IPS DF 6.9 (cell line): ENCODE measurements around the gene ETV3.

Experiments
- DNase-seq: peaks from one replicate; pipeline ENCODE4 v3.0.0-alpha.2; 2013; ENCODE audit warnings: low read depth, low spot score
- H3K27ac ChIP-seq: one replicate; pipeline ENCODE4 v1.5.1; 2013; ENCODE audit warnings: low read length, control low read depth
- H3K27me3 ChIP-seq: 2 replicates; pipeline ENCODE4 v1.6.1; 2013; ENCODE audit warnings: mild to moderate bottlenecking, low read length; ENCODE audit not compliant: control insufficient read depth, insufficient read depth
- H3K36me3 ChIP-seq: 2 replicates; pipeline ENCODE4 v1.6.1; 2013; ENCODE audit warnings: low read length; ENCODE audit not compliant: control insufficient read depth, insufficient read depth
- H3K4me1 ChIP-seq: 2 replicates; pipeline ENCODE4 v1.6.1; 2013; ENCODE audit warnings: low read length; ENCODE audit not compliant: control insufficient read depth, insufficient read depth
- H3K4me3 ChIP-seq: 2 replicates; pipeline ENCODE4 v1.5.1; 2013; ENCODE audit warnings: mild to moderate bottlenecking, low read length
- H3K9me3 ChIP-seq: 2 replicates; pipeline ENCODE4 v1.6.1; 2013; ENCODE audit warnings: low read length, inconsistent platforms; ENCODE audit not compliant: control insufficient read depth, insufficient read depth
- WGBS: extraction: QIAGEN DNeasy Blood & Tissue Kit; methylation state at CpG from one replicate; pipeline ENCODE4 v1.1.7; 2013; ENCODE audit warnings: mixed read lengths, missing lambda C conversion rate; ENCODE audit not compliant: insufficient read length, insufficient coverage; 5-methylcytosine and 5-hydroxymethylcytosine counted together

The ETV3 gene

DNA sequence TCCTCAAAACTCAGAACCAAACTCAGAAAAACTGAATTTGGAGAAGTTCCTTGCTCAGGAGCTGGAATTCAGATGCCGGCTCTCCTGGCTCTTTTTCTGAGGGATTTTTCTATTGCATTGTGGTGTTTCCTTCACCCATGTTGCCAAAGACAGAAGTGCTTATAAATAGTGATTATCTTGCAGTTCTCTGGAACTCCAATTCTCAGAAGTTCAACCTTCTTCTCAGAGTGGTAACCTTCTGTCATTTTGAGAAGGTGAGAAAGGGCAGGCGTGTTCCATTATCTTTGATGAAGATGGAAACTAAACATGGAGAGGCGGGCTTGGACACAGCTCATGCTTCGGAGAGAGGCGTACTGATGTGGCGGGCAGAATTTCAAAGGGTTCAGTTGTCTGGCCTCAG, 12.4 kb upstream of the ETV3 start:
- WGBS, result no CpG with 5 or more reads among the region's 6 CpGs
- no peaks in the 10 kb centered on the region for H3K9me3 ChIP-seq
- H3K36me3 ChIP-seq, result no peaks in the 10 kb centered on the region
- H3K27ac ChIP-seq, result no peak overlapping the region
- no peak for DNase-seq
- H3K27me3 ChIP-seq, result no peaks in the 10 kb centered on the region
- peaks cover 2% of the 10 kb centered on the region for H3K4me1 ChIP-seq
- H3K4me3 ChIP-seq, result no peak overlapping the region

DNA sequence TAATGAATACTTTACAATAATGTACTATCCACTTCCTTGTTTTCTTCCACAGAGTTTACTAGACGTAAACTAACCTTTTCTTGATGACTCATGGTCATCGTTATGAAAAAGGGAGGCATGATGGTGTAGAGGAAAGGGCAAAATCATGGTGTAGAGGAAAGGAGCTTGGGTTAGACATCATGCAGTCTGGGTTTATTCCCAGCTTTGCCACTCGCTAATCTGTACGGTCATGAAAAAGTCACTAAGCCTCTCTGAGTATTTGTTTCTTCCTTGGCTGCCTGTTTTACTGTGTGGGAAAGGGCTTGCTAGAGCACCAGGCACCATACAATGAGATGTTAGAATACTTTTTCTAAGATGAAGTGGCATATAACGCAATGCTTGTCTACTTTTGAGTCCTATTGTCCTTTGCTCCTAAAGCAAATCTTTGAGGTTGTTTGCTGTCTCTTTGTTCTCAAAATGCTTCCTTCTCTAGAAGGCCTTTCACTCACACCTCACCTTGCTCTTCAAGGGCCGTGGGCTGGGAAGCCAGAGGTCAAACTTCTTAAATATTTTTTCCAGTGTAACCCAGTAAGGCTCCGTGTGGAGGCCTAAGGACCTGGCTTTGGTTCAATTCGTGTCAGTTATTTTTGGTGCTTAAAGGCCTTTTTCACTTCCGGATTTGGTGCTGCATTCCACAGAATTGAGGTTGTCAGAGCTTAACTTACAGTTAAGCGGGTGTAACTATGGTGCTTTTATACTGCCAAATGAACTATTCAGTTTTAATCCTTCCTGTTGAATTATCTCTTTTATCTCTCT, 9.9 kb upstream of the ETV3 start:
- no peak overlapping the region for H3K27ac ChIP-seq
- no peak overlapping the region for H3K4me3 ChIP-seq
- DNase-seq, result no peak
- no peaks in the 10 kb centered on the region for H3K27me3 ChIP-seq
- H3K36me3 ChIP-seq, result no peaks in the 10 kb centered on the region
- no peaks in the 10 kb centered on the region for H3K9me3 ChIP-seq
- 0 out of 2 replicates have a peak, but pooled peaks cover 1% of the 10 kb centered on the region for H3K4me1 ChIP-seq
- WGBS, result no CpG with 5 or more reads among the region's 10 CpGs

DNA sequence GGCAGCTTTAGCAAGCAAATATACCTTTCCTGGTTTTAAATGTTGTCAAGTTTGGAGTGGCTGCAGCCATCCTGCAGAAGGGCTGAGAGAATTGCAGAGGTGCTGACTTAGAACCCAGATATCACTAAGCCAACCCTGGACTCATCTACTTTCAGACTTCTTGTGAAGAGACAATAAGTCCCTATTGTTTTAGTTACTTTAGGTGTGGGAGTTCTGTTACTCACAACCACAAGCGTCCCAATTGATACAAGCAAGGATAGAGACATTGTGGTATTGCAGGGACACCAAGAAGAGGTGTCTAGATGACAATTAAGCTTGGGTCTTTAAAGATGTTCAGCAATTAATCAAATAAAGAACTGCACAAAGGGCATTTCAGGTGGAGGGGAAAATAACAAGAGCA, 8.8 kb upstream of the ETV3 start:
- no peak overlapping the region for H3K27ac ChIP-seq
- H3K4me3 ChIP-seq, result no peak overlapping the region
- no peaks in the 10 kb centered on the region for H3K27me3 ChIP-seq
- H3K9me3 ChIP-seq, result no peaks in the 10 kb centered on the region
- H3K36me3 ChIP-seq, result no peaks in the 10 kb centered on the region
- no peak for DNase-seq
- no CpG with 5 or more reads among the region's 1 CpG for WGBS
- 0 out of 2 replicates have a peak, but pooled peaks cover 1% of the 10 kb centered on the region for H3K4me1 ChIP-seq

GRCh38 chr1:157146244-157146643, 8.0 kb upstream of the ETV3 start:
- no peak overlapping the region for H3K4me3 ChIP-seq
- no peak for DNase-seq
- no peak overlapping the region for H3K27ac ChIP-seq
- no CpG with 5 or more reads among the region's 3 CpGs for WGBS
- no peaks in the 10 kb centered on the region for H3K27me3 ChIP-seq
- no peaks in the 10 kb centered on the region for H3K9me3 ChIP-seq
- H3K36me3 ChIP-seq, result no peaks in the 10 kb centered on the region
- 0 out of 2 replicates have a peak, but pooled peaks cover 1% of the 10 kb centered on the region for H3K4me1 ChIP-seq

GRCh38 chr1:157145076-157145475, 6.9 kb upstream of the ETV3 start:
- Histone ChIP-seq H3K27me3 (no peaks in the 10 kb centered on the region), H3K4me3 (no peak overlapping the region), H3K27ac (no peak overlapping the region), H3K4me1 (0 out of 2 replicates have a peak, but pooled peaks cover 1% of the 10 kb centered on the region), H3K9me3 (no peaks in the 10 kb centered on the region), H3K36me3 (no peaks in the 10 kb centered on the region)
- no peak for DNase-seq
- WGBS, result no CpG with 5 or more reads among the region's 1 CpG

DNA sequence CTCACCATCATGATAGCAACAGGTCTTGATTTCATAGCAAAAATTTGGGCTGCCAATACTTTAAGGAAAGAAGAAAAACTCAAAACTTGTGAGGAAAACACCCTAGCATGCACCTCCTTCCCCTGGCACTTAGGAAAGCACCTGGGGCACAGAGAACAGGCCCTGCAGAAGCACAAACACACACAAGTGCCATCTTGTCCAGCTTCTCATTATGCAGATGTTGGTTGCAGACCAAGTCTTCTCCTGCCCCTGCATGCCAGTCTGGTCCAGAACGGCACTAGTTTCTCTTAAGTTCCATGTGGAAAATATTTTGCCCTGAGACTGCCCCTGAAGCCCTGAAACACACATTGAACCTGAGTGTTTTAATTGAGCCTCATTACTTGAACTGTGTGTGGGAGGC, 6.3 kb upstream of the ETV3 start:
- Histone ChIP-seq H3K27ac (no peak overlapping the region), H3K27me3 (no peaks in the 10 kb centered on the region), H3K9me3 (no peaks in the 10 kb centered on the region), H3K4me1 (no peaks in the 10 kb centered on the region; the same call in 1 of the 2 replicates), H3K4me3 (no peak overlapping the region), H3K36me3 (no peaks in the 10 kb centered on the region)
- DNase-seq, result no peak
- WGBS, result no CpG with 5 or more reads among the region's 1 CpG

- Histone ChIP-seq H3K4me1 (no peaks in the 10 kb centered on the region; the same call in 1 of the 2 replicates), H3K27ac (no peak overlapping the region), H3K27me3 (no peaks in the 10 kb centered on the region), H3K9me3 (no peaks in the 10 kb centered on the region), H3K36me3 (no peaks in the 10 kb centered on the region), H3K4me3 (no peak overlapping the region)
- WGBS, result no CpG with 5 or more reads among the region's 3 CpGs
- DNase-seq, result no peak
Measured at GRCh38 chr1:157142765-157143423, 4.7 kb upstream of the ETV3 start.

- no peak overlapping the region for H3K4me3 ChIP-seq
- no peaks in the 10 kb centered on the region for H3K36me3 ChIP-seq
- no peaks in the 10 kb centered on the region for H3K27me3 ChIP-seq
- no peaks in the 10 kb centered on the region for H3K9me3 ChIP-seq
- DNase-seq, result no peak
- no CpG with 5 or more reads among the region's 2 CpGs for WGBS
- no peaks in the 10 kb centered on the region; the same call in 1 of the 2 replicates for H3K4me1 ChIP-seq
- no peak overlapping the region for H3K27ac ChIP-seq
Measured at GRCh38 chr1:157142201-157142600, 4.0 kb upstream of the ETV3 start.

DNA sequence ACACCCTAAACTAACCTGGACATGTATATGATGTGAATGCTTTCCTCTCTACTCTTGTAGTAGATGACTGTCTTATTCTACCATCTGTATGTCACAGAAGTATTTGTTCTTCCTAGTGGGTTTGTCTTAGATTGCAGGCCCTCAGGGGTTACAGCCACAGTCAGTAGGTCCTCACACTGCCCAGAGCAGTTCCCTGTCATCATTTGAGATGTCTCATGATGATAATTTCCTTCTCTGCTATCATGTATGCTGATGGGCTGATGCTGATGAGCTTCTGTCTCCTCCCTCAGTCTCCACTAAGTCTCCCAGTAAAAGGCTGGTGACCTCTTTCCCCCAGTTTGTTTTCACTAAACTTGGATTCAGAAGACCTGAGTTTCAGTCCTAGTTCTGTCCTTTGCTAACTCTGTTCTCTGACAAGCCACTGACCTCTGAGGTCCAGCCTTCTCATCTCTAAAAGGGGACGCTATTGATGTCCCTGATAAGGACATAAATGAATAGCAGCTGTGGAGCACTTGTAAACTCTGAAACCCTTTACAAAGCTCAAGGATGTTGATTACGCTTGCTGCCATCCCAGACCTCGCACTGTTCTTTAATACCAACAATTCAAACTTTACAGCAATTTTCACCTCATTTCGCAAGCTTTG, 3.1 kb upstream of the ETV3 start:
- DNase-seq, result no peak
- Histone ChIP-seq H3K36me3 (no peaks in the 10 kb centered on the region), H3K27ac (no peak overlapping the region), H3K4me3 (no peak overlapping the region), H3K9me3 (no peaks in the 10 kb centered on the region), H3K4me1 (no peaks in the 10 kb centered on the region; the same call in 1 of the 2 replicates), H3K27me3 (no peaks in the 10 kb centered on the region)
- WGBS, result no CpG with 5 or more reads among the region's 4 CpGs

GRCh38 chr1:157140063-157140588, 1.9 kb upstream of the ETV3 start:
- DNase-seq, result no peak

More at GRCh38 chr1:157140063-157140588, 1.9 kb upstream of the ETV3 start:
- Histone ChIP-seq H3K27ac (no peak overlapping the region), H3K27me3 (no peaks in the 10 kb centered on the region), H3K9me3 (no peaks in the 10 kb centered on the region), H3K4me1 (no peaks in the 10 kb centered on the region; the same call in 1 of the 2 replicates), H3K36me3 (peaks cover 3% of the 10 kb centered on the region; the same call in 1 of the 2 replicates), H3K4me3 (no peak overlapping the region)
- WGBS, result no CpG with 5 or more reads among the region's 2 CpGs
